HCT116 (cell line): Measurements from ENCODE around the gene PUM1. TPM values are rescaled to one million over a fixed set of nuclear protein-coding genes. Genes with fewer than 3 reads are reported as not detected.

Source experiments
- CTCF ChIP-seq, 3 experiments: fragments of 200-600 bp in 1 of 3; sonication (generic) in 1 of 3; IDR thresholded peaks in 2 of 3; conservative IDR thresholded peaks in 1 of 3; 2 replicates each; pipeline ENCODE4 v1.5.1; 2012 to 2017; ENCODE audit warnings: low read depth in 2 of 3, low read length in 2 of 3, antibody characterized with exemption in 1 of 3, borderline replicate concordance in 1 of 3, control low read depth in 1 of 3, mild to moderate bottlenecking in 1 of 3, mixed read lengths in 1 of 3, mixed run types in 1 of 3, moderate library complexity in 1 of 3; ENCODE audit not compliant: insufficient read depth in 1 of 3
- EZH2 ChIP-seq: fragments of 200-600 bp; sonication (generic); IDR thresholded peaks from 2 replicates; pipeline ENCODE4 v1.6.1; 2017; ENCODE audit warnings: antibody characterized with exemption, mixed run types
- EZH2phosphoT487 ChIP-seq: fragments of 200-600 bp; IDR thresholded peaks from 2 replicates; pipeline ENCODE4 v1.6.1; 2018; ENCODE audit warnings: antibody characterized with exemption, borderline replicate concordance
- FOSL1 ChIP-seq: IDR thresholded peaks from 2 replicates; pipeline ENCODE4 v1.6.1; 2012; ENCODE audit warnings: low read depth
- REST ChIP-seq: IDR thresholded peaks from 2 replicates; pipeline ENCODE4 v1.6.1; 2012; ENCODE audit warnings: low read depth
- SIN3A ChIP-seq: IDR thresholded peaks from 2 replicates; pipeline ENCODE4 v1.6.1; 2012; ENCODE audit warnings: low read depth
- YY1 ChIP-seq: IDR thresholded peaks from 2 replicates; pipeline ENCODE4 v1.6.1; 2011; ENCODE audit warnings: low read length, low read depth, moderate library complexity, mild to moderate bottlenecking; ENCODE audit not compliant: insufficient replicate concordance; ENCODE audit errors: extremely low read depth
- ZFX ChIP-seq: fragments of 450-650 bp; IDR thresholded peaks from 2 replicates; pipeline ENCODE4 v1.6.1; 2017
- total RNA-seq: library from RNA; stranded (reverse); gene quantifications from one replicate; pipeline ENCODE4 v1.2.1, GENCODE V29; 2021; ENCODE audit not compliant: unreplicated experiment

The PUM1 gene
- total RNA-seq, 1 experiment from 2014 or later: 113 TPM

- TF ChIP-seq REST (no peak), ZFX (no peak), YY1 (no peak), CTCF (IDR thresholded peaks at IDR 0.05 in 2 of 3, conservative IDR thresholded peaks at IDR 0.05 in 1 of 3; ENCODE audit: borderline replicate concordance in 1 of 3, insufficient read depth in 1 of 3, low read depth in 2 of 3, low read length in 2 of 3) (no peak), EZH2phosphoT487 (no peak), SIN3A (no peak), EZH2 (no peak), FOSL1 (no peak)
Observed at GRCh38 chr1:30991862-30992606, 73.5 kb downstream of the PUM1 start (continued).
